HG03175 (cell line): ENCODE data around the gene CHST6.
A peak's percentile ranks its signal among the peaks of the same experiment; 100 is the strongest.
"Not testable (repeated sequence)": the region's sequence is repeated elsewhere in the genome, so short reads cannot be mapped to it uniquely, and the experiment has no call there.

Experiments used
- ATAC-seq: cut with Tn5 transposase; IDR thresholded peaks from one replicate; pipeline ENCODE4 v1.9.1; 2021; ENCODE audit warnings: mild to moderate bottlenecking, moderate library complexity; ENCODE audit not compliant: unreplicated experiment

Gene CHST6

GRCh38 chr16:75452464-75453190, 42.6 kb downstream of the CHST6 start:
- no peak for ATAC-seq

GRCh38 chr16:75446416-75446815, 48.8 kb downstream of the CHST6 start:
- ATAC-seq: no peak

- no peak for ATAC-seq
Measured at GRCh38 chr16:75445298-75445697, 49.9 kb downstream of the CHST6 start.

- no peak for ATAC-seq
Measured at GRCh38 chr16:75443298-75443697, 51.9 kb downstream of the CHST6 start.

GRCh38 chr16:75433732-75434413, 61.4 kb downstream of the CHST6 start:
- ATAC-seq: peak; percentile 60

- peak; percentile 91 for ATAC-seq
Measured at GRCh38 chr16:75432828-75433731, 62.2 kb downstream of the CHST6 start, which contains the start of gene CFDP1. CFDP1 (minus strand) TSS chr16:75433503; CDS start chr16:75433352, 151 bp downstream.

GRCh38 chr16:75429621-75430403, 65.4 kb downstream of the CHST6 start:
- ATAC-seq: no peak

GRCh38 chr16:75426524-75426923, 68.7 kb downstream of the CHST6 start:
- not testable (repeated sequence) for ATAC-seq

- not testable (repeated sequence) for ATAC-seq
Measured at GRCh38 chr16:75424105-75424762, 71.0 kb downstream of the CHST6 start.

- no peak for ATAC-seq
Measured at GRCh38 chr16:75423723-75424104, 71.5 kb downstream of the CHST6 start.
